Body of pancreas (tissue), 4 donors: ENCODE results near the gene TAF1A.

ENCODE experiments used
- CTCF ChIP-seq, 7 experiments: fragments of 450-650 bp in 4 of 7; fragments of 200-600 bp in 3 of 7; sonication (generic) in 3 of 7; IDR thresholded peaks; one replicate each; pipeline ENCODE4 v1.5.1; 2016 to 2019; ENCODE audit warnings: antibody characterized with exemption in 7 of 7
- POLR2A ChIP-seq, 3 donors: fragments of 450-650 bp; IDR thresholded peaks; one replicate each; pipeline ENCODE4 v1.6.1; 2016; ENCODE audit warnings: antibody characterized with exemption in 3 of 3, mild to moderate bottlenecking in 2 of 3

- no peak for TF ChIP-seq CTCF (IDR thresholded peaks at IDR 0.05)
- TF ChIP-seq POLR2A (IDR thresholded peaks at IDR 0.05): no peak
These were observed 43.0 kb upstream of the TAF1A start for GRCh38 chr1:222632749-222633148.
